Ovary (tissue), 9 donors: ENCODE results near the gene CSTA. TPM values are rescaled to one million over a fixed set of nuclear protein-coding genes. Genes with fewer than 3 reads are reported as not detected.

ENCODE experiments used
- DNase-seq, 5 donors: peaks; one replicate each; pipeline ENCODE4 v3.0.0-alpha.2; 2019 to 2020
- H3K27ac ChIP-seq, 2 donors: fragments of 200-600 bp; one replicate each; pipeline versions ENCODE4 v1.5.1 to v1.8.0; 2019 to 2022
- H3K27me3 ChIP-seq: fragments of 200-600 bp; one replicate; pipeline ENCODE4 v1.8.0; 2022
- H3K36me3 ChIP-seq: fragments of 200-600 bp; sonication (generic); one replicate; pipeline ENCODE4 v1.5.1; 2019
- H3K4me1 ChIP-seq: one replicate; pipeline ENCODE4 v1.8.1; 2013; ENCODE audit warnings: mild to moderate bottlenecking, moderate library complexity; ENCODE audit not compliant: insufficient read depth
- H3K4me3 ChIP-seq: fragments of 200-600 bp; sonication (generic); one replicate; pipeline ENCODE4 v1.5.1; 2017
- H3K9me3 ChIP-seq, 2 donors: fragments of 200-600 bp in 1 of 2; sonication (generic) in 1 of 2; one replicate each; pipeline versions ENCODE4 v1.5.1 to v1.8.1; 2013 to 2019; ENCODE audit warnings: mild to moderate bottlenecking in 1 of 2, moderate library complexity in 1 of 2
- CTCF ChIP-seq, 3 donors: fragments of 450-650 bp in 2 of 3; fragments of 200-600 bp in 1 of 3; IDR thresholded peaks; one replicate each; pipeline versions ENCODE4 v1.5.1 to v1.8.0; 2016 to 2022; ENCODE audit warnings: antibody characterized with exemption in 3 of 3, mild to moderate bottlenecking in 1 of 3
- EP300 ChIP-seq: sonication (generic); formaldehyde crosslinking; IDR thresholded peaks from one replicate; pipeline ENCODE4 v1.6.1; 2017; ENCODE audit warnings: antibody characterized with exemption
- POLR2A ChIP-seq: fragments of 450-650 bp; IDR thresholded peaks from one replicate; pipeline ENCODE4 v1.6.1; 2017; ENCODE audit warnings: antibody characterized with exemption, mild to moderate bottlenecking, moderate library complexity
- WGBS, 3 donors: extraction: QIAGEN DNeasy Blood & Tissue Kit in 1 of 3; methylation state at CpG; one replicate each; pipeline versions ENCODE4 v1.1.5 to v1.1.7; 2013 to 2017; 5-methylcytosine and 5-hydroxymethylcytosine counted together
- intact Hi-C, 4 donors: fragments of 100-400 bp; cut with DNase I; formaldehyde crosslinking; loops; one replicate each; pipeline versions ENCODE4 v1.11.0 to v1.15.1; 2022 to 2023
- polyA plus RNA-seq, 2 donors: library from polyadenylated mRNA; stranded (reverse); fragments of 200-250 nt in 1 of 2; fragments of 350-450 nt in 1 of 2; fragmentation: Illumina TruSeq in 1 of 2; extraction: RNeasy Lipid Tissue Mini Kit (QIAGEN cat#74804) in 1 of 2; gene quantifications; one replicate each; pipeline ENCODE4 v1.2.3, GENCODE V29; 2013 to 2014
- total RNA-seq, 7 donors: library from RNA; depleted of rRNA in 2 of 7; stranded (reverse); fragments of >200 nt in 2 of 7; fragmentation: NEBNext Ultra II Directional in 3 of 7; extraction: Animal tissue kit (Norgen Biotek cat#: 25700) in 3 of 7; gene quantifications; one replicate each; pipeline versions ENCODE4 v1.1.0 to v1.2.4, GENCODE V29; 2016 to 2023
- donor health status: DM: no; HTN: no; CAD: no; lungs with moderate emphysema.
- donor health status: DM: no; HTN: no; CAD: no.
- donor health status: Bipolar disorder and iron deficiency.
- donor health status: DM: yes; HTN: yes; CAD: no.
- donor health status: DM: no; HTN: no; CAD: no.
- donor health status: DM: yes; HTN: yes; CAD: no.

CSTA gene
- total and polyA plus RNA-seq, 9 donors, result 5.8 to 43.9 (median 13.2) TPM

GRCh38 chr3:122382888-122383666 lies 58.0 kb downstream of the CSTA start, which contains the start of gene MIX23:
Gene MIX23 (minus strand): TSS chr3:122383231. CDS start chr3:122383224, 7 bp downstream.
- Histone ChIP-seq H3K27ac (peak within 1 kb of the TSS; percentile 83 to 86), H3K36me3 (no peaks in the 10 kb centered on the region), H3K27me3 (no peaks in the 10 kb centered on the region), H3K9me3 (no peaks in the 10 kb centered on the region), H3K4me3 (peak within 1 kb of the TSS; percentile 75), H3K4me1 (no peaks in the 10 kb centered on the region)
- DNase-seq, result peak; percentile 82 to 89 (median 84)
- intact Hi-C loops, result loop anchor here in 2 of 4 donors (5.0 to 10.0 kb wide), 3 partner anchors 412 to 838 kb away; partner anchors contain the start of genes HSPBAP1 (in 1 of the 2), POLQ (in 1 of the 2) and SLC49A4 (in 1 of the 2)
- TF ChIP-seq POLR2A, result peak; percentile 42
- no peak for TF ChIP-seq EP300
- no peak for TF ChIP-seq CTCF (IDR thresholded peaks at IDR 0.05)
- 0 to 1% (median 0%) methylated on average over 31 of the region's 31 CpGs for WGBS, 3 donors

GRCh38 chr3:122383771-122384697 lies 59.0 kb downstream of the CSTA start, which contains the start of gene FAM162A:
Gene FAM162A (plus strand): TSS chr3:122384182. CDS start chr3:122384266, 84 bp downstream.
- intact Hi-C loops, result loop anchor here in 2 of 4 donors (5.0 to 10.0 kb wide), 3 partner anchors 411 to 839 kb away; partner anchors contain the start of genes HSPBAP1 (in 1 of the 2), POLQ (in 1 of the 2) and SLC49A4 (in 1 of the 2)
- H3K4me1 ChIP-seq, result no peaks in the 10 kb centered on the region
- peak within 1 kb of the TSS; percentile 75 for H3K4me3 ChIP-seq
- peak; percentile 87 to 92 (median 90) for DNase-seq
- H3K9me3 ChIP-seq, result no peaks in the 10 kb centered on the region
- TF ChIP-seq EP300 (no peak), CTCF (IDR thresholded peaks at IDR 0.05) (peak in 2 of 3 donors; percentile 62 to 63), POLR2A (peak; percentile 82)
- 0 to 1% (median 0%) methylated on average over 50 to 52 of the region's 52 CpGs for WGBS, 3 donors
- peak within 1 kb of the TSS; percentile 83 to 86 for H3K27ac ChIP-seq
- no peaks in the 10 kb centered on the region for H3K36me3 ChIP-seq
- no peaks in the 10 kb centered on the region for H3K27me3 ChIP-seq

- Histone ChIP-seq H3K4me1 (peaks cover 4% of the 10 kb centered on the region), H3K4me3 (no peak overlapping the region), H3K9me3 (no peaks in the 10 kb centered on the region), H3K27me3 (no peaks in the 10 kb centered on the region), H3K27ac (no peak overlapping the region), H3K36me3 (no peaks in the 10 kb centered on the region)
- TF ChIP-seq CTCF (IDR thresholded peaks at IDR 0.05) (no peak), EP300 (no peak), POLR2A (no peak)
- 82 to 86% (median 86%) methylated on average over 3 of the region's 3 CpGs for WGBS, 3 donors
- intact Hi-C loops, result loop anchor here in 1 of 4 donors (10.0 kb wide), 2 partner anchors 407 to 843 kb away; partner anchors contain the start of genes HSPBAP1, POLQ and SLC49A4
- DNase-seq, result no peak
Observed at GRCh38 chr3:122387709-122388108, 62.7 kb downstream of the CSTA start.

GRCh38 chr3:122389197-122389596 lies 64.1 kb downstream of the CSTA start:
- no peak overlapping the region for H3K27ac ChIP-seq
- no peaks in the 10 kb centered on the region for H3K36me3 ChIP-seq
- intact Hi-C loops, result loop anchor here in 1 of 4 donors (10.0 kb wide), 2 partner anchors 406 to 844 kb away; partner anchors contain the start of genes HSPBAP1, POLQ and SLC49A4
- H3K4me1 ChIP-seq, result peaks cover 4% of the 10 kb centered on the region
- H3K4me3 ChIP-seq, result no peak overlapping the region
- TF ChIP-seq POLR2A (no peak), CTCF (IDR thresholded peaks at IDR 0.05) (no peak), EP300 (no peak)
- H3K9me3 ChIP-seq, result no peaks in the 10 kb centered on the region
- no peak for DNase-seq
- no peaks in the 10 kb centered on the region for H3K27me3 ChIP-seq
